Stimulated activated CD8-positive, alpha-beta memory T cell treated with anti-CD3 and anti-CD28 coated beads, Interleukin-4, amount 100 ng/mL, for 48 hours (primary cell): Measurements from ENCODE around the gene SCAMP3.
"Not testable (repeated sequence)": the region's sequence is repeated elsewhere in the genome, so short reads cannot be mapped to it uniquely, and the experiment has no call there.

Experiments
- DNase-seq: peaks from one replicate; pipeline ENCODE4 v3.0.0-alpha.2; 2020

The SCAMP3 gene

GRCh38 chr1:155261852-155262673 lies at the start of gene SCAMP3:
Gene SCAMP3, minus strand, starts transcription at chr1:155262360. Its CDS starts 209 bp downstream, at chr1:155262151.
- DNase-seq, result peak; percentile 92

- DNase-seq, result no peak
Observed at GRCh38 chr1:155309423-155310021, 47.4 kb upstream of the SCAMP3 start.

- DNase-seq, result peak; percentile 96
Observed at GRCh38 chr1:155308493-155309422, 46.6 kb upstream of the SCAMP3 start, which contains the start of gene FDPS. Gene FDPS, plus strand, starts transcription at chr1:155308866. Its CDS starts 924 bp downstream, at chr1:155309790.

- DNase-seq, result no peak
Observed at GRCh38 chr1:155307247-155307740, 45.1 kb upstream of the SCAMP3 start.

GRCh38 chr1:155305881-155306391 lies 43.8 kb upstream of the SCAMP3 start:
- DNase-seq, result no peak

- no peak for DNase-seq
Observed at GRCh38 chr1:155304558-155305063, 42.5 kb upstream of the SCAMP3 start.

GRCh38 chr1:155301342-155301841 lies 39.2 kb upstream of the SCAMP3 start, which contains the start of gene PKLR:
Gene PKLR, minus strand, starts transcription at chr1:155301438. Its CDS starts 43 bp downstream, at chr1:155301395.
- DNase-seq, result no peak

- DNase-seq, result no peak
Observed at GRCh38 chr1:155300553-155301329, 38.6 kb upstream of the SCAMP3 start.

GRCh38 chr1:155300024-155300423 lies 37.9 kb upstream of the SCAMP3 start:
- no peak for DNase-seq

GRCh38 chr1:155297384-155297783 lies 35.2 kb upstream of the SCAMP3 start:
- no peak for DNase-seq

- no peak for DNase-seq
Observed at GRCh38 chr1:155296661-155297060, 34.5 kb upstream of the SCAMP3 start.

- no peak for DNase-seq
Observed at GRCh38 chr1:155295942-155296267, 33.7 kb upstream of the SCAMP3 start.

GRCh38 chr1:155295183-155295941 lies 33.2 kb upstream of the SCAMP3 start:
- DNase-seq, result no peak

- DNase-seq, result no peak
Observed at GRCh38 chr1:155294520-155295182, 32.5 kb upstream of the SCAMP3 start.

GRCh38 chr1:155293086-155293749 lies 31.1 kb upstream of the SCAMP3 start:
- DNase-seq, result no peak

GRCh38 chr1:155291006-155291405 lies 28.8 kb upstream of the SCAMP3 start:
- DNase-seq, result not testable (repeated sequence)

GRCh38 chr1:155287987-155288543 lies 25.9 kb upstream of the SCAMP3 start:
- DNase-seq, result no peak

GRCh38 chr1:155286544-155286943 lies 24.4 kb upstream of the SCAMP3 start:
- DNase-seq, result no peak

GRCh38 chr1:155285631-155286044 lies 23.5 kb upstream of the SCAMP3 start:
- no peak for DNase-seq
